SKM-1 (cell line): ENCODE results near the gene VAV1.

Experiments
- DNase-seq: peaks from one replicate; lab custom pipeline; 2025; ENCODE audit not compliant: unreplicated experiment; lab: John Stamatoyannopoulos, UW

The VAV1 gene

DNA sequence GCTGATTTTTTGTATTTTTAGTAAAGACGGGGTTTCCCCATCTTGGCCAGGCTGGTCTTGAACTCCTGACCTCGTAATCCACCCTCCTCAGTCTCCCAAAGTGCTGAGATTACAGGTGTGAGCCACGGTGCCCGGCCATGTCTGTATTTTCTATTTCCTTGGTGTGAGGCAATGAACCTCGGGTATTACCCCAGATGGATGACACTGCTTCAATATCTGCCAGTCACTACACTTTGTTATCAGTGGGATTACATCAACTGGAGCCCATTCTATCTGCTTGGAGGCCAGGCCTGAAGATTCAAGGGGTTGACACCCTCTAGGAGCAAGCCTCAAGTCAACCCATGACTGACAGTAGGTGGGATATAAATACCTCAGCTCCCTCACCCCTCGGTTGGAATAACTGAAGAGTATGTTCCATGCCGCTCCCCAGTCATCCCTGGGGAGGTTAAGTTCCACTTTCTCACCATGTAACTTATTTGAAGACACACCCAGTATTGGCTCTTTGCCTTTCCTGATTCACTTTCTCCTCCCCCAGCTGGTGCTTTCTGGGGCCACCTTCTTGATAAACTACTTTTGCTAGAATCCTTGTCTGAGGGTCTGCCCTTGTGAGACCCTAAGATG lies 113.9 kb downstream of the VAV1 start:
- DNase-seq, result no peak

DNA sequence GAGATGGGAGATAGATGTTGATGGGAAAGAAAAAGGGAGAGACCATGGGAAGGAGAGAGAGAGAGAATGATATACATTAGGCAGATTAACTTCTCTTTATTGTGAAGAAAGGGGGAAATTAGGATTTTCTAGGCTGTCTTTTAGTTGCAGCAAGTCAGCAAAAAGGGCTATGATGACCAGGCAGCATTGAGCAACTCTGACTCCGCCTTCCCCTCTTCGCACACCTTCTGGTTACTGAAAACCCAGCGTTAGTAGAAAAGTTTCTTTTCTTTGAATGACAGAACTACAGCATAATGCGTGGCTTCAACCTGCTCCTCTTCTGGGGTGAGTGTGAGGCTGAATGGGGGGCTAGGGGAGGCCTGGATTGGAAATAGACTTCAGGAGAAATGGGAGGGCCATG lies 114.8 kb downstream of the VAV1 start, which contains the start of gene ADGRE1:
Gene ADGRE1, plus strand, starts transcription at position 264 of the 400 bp plus-strand sequence. Its CDS starts 30 bp downstream, at position 294.
- peak; percentile 44 for DNase-seq

DNA sequence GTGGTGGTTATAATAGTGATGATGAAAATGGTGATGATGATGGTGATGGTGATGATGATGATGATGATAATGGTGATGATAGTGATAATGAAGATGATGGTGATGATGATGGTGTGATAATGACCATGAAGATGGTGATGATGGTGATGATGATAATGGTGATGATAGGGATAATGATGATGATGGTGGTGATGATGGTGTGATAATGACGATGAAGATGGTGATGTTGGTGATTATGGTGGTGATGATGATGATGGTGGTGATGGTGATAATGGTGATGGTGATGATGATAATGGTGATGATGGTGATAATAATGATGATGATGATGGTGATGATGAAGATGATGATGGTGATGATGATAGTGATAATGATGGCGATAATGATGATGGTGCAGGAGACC lies 116.5 kb downstream of the VAV1 start:
- DNase-seq, result no peak

DNA sequence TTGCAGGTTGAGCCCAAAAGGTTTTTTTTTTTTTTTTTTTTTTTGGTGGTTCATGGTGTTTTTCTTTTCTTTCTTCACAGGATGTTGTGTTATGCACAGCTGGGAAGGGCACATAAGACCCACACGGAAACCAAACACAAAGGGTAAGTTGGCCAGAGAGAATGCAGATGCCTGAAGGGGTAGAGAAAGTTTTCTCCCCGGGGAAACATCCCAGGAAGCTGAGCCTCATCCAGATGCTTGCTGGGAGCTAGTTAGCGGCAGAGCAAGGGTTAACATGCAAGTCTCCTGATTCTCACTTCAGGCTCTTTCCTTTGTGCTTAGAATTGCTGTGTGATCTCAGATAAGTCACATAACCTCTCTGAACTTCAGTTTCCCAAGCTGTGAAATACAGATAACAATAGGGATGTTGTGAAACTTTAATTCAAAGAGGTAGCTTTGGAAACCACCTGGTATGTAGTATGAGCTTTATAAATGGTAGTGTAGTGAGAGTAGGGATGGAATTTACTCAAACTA lies 117.9 kb downstream of the VAV1 start:
- DNase-seq, result no peak

DNA sequence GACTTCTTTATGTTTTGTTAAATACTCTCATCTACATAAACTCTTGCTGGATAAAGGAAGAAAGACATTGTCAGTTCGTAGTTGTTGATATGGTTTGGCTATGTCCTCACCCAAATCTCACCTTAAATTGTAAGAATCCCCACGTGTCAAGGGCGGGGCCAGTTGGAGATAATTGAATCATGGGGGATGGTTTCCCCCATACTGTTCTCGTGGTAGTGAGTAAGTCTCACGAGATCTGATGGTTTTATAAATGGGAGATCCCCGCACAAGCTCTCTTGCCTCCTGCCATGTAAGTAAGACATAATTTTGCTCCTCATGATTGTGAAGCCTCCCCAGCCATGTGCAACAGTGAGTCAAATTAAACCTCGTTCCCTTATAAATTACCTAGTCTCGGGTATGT lies 118.4 kb downstream of the VAV1 start:
- DNase-seq, result no peak

DNA sequence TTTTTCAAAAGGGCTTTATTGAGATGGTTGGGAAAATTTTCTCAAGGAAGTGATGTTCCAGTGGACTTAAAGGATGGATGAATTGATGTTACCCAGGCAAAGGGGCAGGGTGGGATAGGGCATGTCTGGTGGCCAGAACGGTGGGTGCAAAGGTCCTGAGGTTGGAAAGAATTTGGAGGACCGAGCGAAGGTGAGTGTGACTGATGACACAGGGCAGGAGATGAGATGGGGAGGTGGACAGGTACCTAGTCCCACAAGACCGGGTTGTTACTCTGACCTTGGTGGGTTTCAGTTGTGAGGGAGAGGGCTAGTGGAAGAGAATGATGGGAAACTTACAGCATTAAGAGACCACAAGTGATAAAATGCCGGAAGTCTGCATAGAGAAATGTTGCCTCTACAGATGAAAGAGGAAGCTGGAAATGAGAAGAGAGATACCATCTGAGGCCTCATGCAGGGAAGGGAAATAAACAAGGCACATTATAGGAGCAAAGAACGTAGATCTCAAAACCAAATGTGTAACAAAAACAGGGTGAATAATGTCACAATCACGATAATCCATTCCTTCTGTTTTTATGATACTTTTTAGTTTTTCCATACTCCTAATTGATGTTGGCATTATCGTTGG lies 119.4 kb downstream of the VAV1 start:
- peak; percentile 62 for DNase-seq

DNA sequence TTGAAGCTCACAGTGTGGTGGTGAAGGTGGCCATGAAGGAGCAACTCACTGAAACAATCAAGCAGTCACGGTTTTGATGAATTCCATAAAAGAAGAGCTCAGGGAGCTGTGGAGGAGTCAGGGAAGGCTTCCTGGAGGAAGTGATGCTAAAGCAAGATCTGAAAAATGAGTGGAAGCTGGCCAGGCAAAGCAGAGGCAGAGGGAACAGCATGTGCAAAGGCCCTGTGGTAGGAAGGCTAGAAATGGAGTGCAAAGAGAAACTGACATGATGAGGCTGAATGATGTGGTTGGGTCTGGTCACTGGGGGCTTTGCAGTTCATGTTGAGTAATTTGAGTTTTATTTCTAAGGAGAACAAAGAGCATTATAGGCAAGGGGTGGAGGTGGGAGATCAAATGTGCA lies 121.8 kb downstream of the VAV1 start:
- no peak for DNase-seq

DNA sequence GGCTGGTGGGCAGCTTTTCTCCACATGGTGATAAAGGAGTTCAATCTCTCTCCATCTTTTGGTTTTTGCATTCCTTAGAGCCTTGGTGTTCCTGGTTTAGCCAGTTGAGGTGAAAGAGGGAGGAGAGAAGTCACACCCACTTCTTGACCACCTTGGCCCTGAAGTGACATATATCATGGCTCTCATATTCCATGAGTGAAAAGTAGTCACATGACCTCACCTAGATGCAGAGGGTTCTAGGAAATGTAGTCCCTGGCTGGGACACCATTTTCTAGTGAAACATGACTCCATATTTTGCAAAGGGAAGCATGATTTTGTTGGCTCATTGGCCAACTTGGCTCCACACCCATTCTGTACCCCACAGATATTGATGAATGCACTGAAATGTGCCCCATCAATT lies 130.9 kb downstream of the VAV1 start:
- DNase-seq, result no peak

DNA sequence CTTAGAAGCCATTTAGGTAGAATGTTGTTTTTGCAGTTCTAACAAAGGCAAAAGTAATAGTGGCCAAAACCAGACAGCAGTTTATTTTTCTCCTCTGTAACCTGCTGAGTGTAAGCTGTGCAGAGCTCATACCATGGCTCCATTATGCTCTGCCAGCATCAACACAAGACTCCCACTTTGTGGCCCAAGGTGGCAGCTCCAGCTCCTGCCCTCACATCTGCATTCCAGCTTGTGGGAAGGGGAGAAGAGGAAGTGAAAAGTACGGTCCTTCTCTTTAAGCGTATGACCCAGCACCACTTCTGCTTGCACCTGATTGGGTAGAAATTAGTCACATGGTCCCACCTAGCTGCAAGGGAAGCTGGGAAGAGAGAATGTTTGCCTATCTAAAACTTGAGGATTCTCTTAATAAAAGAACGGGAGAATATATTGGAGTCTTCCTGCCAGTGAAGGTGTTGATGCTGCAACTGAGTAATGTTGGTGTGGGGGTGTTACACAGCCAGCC lies 134.1 kb downstream of the VAV1 start:
- no peak for DNase-seq
